GM08714 (cell line): ENCODE measurements around the gene PRR5.

Experiments used
- H3K4me3 ChIP-seq: fragments of 200-500 bp; sonication (Bioruptor generic); 2 replicates; pipeline ENCODE4 v1.5.1; 2014; ENCODE audit warnings: mild to moderate bottlenecking, low read length, inconsistent platforms
- ZNF274 ChIP-seq: IDR thresholded peaks from 2 replicates; pipeline ENCODE4 v1.6.1; 2012; ENCODE audit warnings: mild to moderate bottlenecking, low read depth, low read length

PRR5 gene

DNA sequence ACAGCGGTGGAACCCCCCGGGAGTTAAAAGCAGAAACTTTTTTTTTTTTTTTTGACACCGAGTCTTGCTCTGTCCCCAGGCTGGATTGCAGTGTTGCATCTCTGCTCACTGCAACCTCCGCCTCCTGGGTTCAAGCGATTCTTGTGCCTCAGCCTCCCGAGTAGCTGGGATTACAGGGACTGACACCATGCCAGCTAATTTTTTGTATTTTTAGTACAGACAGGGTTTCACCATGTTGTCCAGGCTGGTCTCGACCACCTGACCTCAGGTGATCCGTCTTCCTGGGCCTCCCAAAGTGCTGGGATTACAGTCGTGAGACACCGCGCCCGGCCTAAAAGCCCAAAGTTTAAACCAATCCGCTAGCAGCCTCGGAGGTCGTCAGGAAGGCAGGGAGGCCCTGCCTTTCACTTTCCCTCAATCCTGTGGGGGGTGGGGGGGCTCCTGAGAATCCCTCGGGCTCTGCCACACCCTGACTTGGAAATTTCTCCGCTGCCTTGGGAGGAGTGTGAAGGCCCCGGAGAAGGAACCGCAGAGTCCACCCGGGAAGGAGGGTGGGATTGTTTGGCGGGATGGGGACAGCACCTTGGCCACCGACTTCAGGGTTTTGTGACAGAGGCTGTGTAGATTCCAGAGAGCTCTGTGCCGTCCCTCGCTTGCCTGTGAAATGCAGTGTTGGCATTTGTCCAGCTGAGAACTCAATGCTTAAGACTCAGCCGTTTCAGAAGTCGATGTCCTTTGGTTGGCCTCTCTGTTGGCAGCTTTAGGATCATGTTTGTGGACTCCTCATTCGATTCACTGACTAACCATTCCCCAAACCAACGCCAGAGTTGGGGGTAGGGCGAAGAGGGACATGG lies 51.4 kb downstream of the PRR5 start:
- no peak overlapping the region for H3K4me3 ChIP-seq
- TF ChIP-seq ZNF274: no peak

DNA sequence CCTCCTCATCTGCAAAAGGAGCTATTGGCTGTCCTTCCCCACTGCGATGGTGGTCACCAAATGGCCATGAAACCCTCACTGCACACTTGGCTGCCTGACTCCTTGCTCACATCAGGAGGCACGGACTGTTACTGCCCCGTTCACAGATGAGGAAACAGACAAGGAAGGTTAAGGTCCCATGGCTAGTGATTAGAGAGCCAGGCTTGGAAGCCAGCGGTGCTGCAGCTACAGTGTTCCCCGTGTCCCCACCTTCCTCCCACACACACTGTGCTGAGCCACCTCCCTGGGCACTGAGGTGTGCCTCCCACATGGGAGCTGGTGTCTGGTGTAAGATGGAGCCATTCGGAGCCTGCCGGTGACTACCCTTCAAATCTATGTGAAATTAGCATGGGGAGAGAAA lies 53.0 kb downstream of the PRR5 start:
- no peak for TF ChIP-seq ZNF274
- no peak overlapping the region for H3K4me3 ChIP-seq

DNA sequence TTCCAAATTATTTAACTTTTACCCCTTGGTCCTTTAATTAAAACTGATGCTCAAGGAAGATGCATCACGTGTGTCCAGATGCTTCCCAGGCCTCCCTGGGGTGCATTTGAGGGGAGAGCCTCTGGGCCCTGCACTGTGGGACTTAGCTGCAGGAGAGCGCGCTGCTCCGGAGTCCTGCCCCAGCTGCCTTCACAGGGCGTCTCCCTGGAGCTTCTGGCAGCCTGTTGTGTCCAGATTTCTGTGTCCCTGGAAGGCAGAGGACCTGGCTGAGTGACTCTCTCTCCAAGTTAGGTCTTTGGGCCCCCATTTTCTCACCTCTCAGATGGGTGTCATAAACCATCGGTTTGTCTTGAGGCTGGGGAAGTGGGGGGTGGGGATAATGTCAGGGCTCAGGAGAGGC lies 53.4 kb downstream of the PRR5 start:
- no peak overlapping the region for H3K4me3 ChIP-seq
- no peak for TF ChIP-seq ZNF274

DNA sequence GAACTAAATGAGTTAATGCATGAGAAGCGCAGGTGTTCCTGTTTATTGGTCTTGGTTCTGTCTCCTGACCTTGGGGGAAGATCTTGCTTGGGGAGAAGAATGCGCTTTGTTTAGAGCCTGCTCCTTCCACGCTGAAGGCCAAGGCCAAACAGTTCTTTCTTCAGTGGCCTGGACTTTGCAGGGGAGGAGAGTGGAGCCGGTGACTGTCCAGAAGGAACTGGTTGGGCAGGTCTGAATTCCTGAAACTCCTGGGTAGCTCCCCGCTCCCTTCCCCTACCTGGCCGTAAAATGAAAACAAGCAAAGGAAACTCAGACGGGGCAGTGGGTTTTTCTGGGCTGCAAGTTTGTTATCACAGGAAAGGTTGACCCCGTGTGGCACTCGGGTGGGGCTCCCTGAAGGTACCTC lies 54.0 kb downstream of the PRR5 start:
- TF ChIP-seq ZNF274: no peak

DNA sequence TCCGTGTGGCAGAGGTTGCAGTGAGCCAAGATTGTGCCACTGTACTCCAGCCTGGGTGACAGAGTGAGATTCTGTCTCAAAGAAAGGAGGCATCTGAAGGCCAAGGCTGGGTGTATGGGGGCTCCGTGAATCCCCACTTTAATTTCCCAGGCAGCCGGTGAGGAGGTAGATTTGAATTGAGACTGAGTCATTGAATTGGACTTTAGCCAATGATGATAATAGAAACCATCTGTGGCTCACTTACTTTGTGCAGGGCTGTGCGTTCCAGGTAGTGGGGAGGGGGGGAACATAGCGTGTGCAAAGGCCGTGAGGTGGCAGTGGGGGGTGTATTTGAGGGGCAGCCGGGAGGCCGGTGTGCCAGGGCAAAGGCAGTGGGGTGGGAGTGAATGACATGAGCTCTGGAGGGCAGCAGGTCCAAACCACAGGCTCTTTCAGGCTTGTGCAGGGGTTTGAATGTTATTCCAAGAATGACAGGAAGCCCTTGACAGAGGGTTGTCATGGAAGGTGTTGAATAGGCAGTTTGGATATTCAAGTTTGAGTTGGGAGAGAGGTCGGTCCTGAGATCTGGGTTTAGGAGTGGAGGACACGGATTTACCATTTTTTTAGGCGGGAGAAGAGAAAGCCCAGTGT lies 56.5 kb downstream of the PRR5 start:
- H3K4me3 ChIP-seq: no peak overlapping the region
- TF ChIP-seq ZNF274: no peak

More for the DNA sequence above, 54.0 kb downstream of the PRR5 start:
- no peak overlapping the region for H3K4me3 ChIP-seq

DNA sequence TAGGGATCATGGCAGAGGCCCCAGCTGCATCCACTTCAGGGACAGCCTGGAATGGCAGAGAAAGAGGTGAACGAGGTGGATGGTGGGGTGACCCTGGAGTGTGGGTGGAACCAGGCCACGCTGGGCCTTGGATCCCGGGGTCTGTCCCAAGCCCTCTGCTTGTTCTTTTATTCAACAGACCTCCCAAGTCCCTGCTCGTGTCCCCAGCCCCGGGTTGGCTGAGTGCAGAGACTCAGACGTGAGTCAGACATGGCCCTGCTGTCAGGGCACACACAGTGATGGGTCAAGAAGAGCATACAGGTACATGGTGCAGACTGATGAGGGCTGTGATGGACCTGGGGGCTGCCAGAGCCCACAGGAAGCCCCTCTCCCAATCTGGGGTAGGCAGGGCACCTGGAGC lies 57.0 kb downstream of the PRR5 start:
- TF ChIP-seq ZNF274: no peak
- H3K4me3 ChIP-seq: no peak overlapping the region

DNA sequence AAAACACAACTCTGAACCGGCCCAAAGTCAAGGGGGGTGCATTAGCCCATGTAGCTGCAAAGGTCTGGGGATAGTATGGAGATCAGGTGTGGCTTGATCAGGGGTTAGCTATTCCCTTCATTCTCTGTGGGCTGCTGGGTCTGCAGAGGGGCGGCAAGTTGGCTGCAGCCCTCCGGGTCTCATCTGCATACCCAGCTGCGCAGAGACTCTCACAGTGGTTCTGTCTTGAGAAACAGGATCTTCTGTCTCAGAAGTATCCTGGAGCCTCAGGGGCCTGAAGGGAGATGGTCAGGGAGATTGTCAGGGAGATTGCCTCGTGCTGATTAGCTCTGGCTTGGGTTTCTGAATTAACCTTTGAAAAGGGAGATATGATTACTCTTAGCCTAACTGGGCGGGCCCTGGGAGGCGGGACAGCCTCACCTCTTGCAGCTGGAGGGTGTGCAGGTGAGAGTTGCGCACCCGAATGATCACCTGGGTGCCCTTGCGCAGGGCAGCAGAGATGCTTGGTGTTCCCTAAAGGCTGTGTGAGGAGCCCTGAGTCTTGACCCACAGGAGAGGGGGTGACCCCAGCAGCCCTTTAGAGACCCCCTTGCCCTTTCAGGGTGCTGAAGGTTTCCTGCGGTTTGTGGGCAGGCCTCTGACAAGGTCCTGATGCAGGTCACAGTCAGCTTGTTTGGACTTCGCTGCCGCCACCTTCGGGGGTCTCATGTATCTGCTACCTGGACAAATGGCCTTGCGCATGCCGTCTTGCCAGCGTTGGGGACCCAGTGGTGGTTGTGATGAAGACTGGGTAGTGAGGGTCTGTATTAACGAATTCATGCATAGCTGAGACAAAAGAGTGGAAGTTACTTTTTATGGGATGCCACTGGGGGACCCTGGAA lies 57.7 kb downstream of the PRR5 start:
- no peak overlapping the region for H3K4me3 ChIP-seq
- TF ChIP-seq ZNF274: no peak

DNA sequence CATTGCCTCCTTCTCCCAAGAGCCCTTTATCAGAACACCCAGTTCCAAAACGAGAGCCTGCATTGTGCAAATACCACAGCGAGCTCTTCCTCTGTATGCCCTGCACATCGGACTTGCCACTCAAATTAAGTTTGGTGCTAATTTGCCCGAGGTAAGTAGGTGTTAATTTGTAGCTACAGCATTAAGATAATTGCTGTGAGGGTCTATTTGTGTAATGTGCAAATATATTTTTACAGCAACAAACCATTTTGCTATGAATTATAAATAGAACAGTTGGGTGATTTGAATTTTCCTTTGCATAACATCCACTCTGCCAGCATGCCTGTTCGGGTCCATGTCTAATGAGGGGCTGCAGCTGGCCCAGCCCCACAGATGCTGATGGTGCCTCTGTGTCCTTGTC lies 58.5 kb downstream of the PRR5 start:
- TF ChIP-seq ZNF274: no peak
- no peak overlapping the region for H3K4me3 ChIP-seq

DNA sequence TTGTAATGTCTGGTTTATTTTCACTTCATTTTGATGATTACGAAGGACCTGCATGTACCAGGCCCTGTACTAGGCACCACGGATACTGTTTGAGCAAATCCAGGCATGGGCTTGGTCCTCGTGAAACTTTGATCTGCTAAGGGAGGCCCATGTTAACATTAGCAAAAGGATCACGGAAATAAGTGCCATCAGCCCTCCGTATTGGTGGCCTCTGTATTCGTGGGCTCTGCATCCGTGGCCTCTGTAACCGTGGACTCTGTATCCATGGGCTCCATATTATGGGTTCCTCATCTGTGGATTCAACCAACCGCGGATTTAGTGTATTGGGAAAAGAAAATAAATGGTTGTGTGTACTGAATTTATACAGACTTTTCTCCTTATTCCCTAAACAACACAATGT lies 59.0 kb downstream of the PRR5 start:
- no peak for TF ChIP-seq ZNF274
- H3K4me3 ChIP-seq: no peak overlapping the region

DNA sequence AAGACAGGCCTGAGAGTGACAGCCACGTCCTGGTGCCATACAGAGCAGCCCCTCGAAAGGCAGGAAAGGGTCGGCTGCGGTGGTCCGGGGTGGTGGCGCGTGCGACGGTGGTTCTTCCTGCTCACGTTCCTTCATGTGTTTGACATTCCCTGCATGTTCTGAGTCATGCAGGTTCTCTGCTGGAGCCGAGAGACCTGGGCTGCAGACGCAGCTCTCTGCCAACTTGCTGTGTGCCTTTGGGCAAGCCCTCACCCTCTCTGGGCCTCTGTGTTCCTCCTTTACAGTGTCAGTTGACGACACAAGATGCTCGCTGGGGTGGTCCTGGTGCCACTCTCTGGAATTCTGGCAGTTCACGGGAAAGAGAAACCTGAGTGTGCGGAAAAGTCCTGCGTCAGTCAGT lies 62.4 kb downstream of the PRR5 start:
- no peak overlapping the region for H3K4me3 ChIP-seq
- TF ChIP-seq ZNF274: no peak

DNA sequence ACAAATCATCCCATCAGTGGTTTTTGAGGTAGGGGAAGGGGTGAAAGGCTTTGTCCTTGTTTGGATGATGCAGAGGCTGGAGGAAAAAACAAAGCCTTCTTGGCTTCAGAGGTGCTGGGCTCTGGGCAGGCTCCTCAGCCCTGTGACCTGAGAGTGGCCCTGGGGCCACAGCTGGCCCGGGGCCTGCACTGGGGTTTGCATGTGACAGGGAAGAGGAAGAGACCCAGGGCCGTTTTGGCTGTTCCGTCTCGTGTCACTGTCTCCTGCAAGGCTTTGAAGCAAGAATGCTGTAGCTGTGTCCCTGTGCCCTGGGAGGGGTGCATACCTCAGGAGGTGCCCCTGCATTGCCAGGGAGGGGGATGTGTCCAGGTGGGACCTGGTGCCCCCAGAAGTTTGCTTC lies 63.0 kb downstream of the PRR5 start:
- TF ChIP-seq ZNF274: no peak
- H3K4me3 ChIP-seq: no peak overlapping the region

DNA sequence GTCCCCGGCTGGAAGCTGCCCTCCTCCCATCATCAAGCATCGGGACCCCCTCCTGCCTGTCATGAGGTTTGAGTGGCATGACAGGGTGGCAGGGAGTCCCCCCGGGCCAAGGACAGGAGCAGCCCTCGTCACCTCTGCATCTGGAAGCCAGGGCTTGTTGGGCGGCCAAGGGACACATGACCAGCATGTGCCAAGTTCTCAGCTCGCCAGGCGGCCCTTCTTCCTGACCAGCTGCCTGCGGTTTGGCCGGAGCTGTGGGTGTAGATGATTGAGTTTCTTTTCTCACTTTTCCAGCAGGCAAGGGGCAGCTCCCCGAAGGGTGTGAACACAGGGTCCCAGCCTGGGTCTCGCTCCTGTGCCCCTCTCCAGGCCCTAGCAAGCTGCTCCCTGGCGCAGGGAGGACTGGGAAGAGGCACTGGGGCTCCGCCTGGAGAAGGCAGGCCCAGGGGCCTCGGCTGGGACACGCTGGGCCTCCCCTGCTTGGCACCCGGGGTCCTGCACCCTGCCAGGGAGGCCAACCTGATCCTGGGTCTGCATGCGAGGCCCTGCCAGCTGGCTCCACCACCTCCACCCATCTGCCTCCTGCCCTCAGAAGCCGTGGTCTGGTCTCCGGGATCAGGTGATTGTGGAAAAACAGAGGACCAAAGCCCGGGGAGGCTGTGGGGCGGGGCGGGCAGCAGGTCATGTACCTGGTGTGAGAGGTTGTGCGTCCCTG lies 63.7 kb downstream of the PRR5 start:
- no peak for TF ChIP-seq ZNF274
- no peak overlapping the region for H3K4me3 ChIP-seq

DNA sequence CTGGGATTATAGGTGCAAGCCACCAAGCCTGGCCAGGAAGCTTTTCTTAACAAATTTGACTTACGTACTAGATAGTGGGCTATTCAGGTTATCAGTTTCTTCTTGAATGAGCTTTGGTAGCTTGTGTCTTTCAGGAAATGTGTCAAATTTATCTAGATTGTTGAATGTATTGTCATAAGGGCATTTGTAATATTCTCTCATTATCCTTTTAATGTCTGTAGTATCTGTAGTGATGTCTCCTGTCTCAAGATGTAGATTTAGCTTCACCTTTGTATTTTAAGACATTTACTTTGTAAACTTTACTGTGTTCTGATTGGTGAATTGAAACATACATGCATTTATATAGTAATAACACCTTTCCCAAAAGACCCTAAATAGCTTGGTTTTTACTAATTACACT lies 71.1 kb downstream of the PRR5 start:
- no peak overlapping the region for H3K4me3 ChIP-seq
- TF ChIP-seq ZNF274: no peak

DNA sequence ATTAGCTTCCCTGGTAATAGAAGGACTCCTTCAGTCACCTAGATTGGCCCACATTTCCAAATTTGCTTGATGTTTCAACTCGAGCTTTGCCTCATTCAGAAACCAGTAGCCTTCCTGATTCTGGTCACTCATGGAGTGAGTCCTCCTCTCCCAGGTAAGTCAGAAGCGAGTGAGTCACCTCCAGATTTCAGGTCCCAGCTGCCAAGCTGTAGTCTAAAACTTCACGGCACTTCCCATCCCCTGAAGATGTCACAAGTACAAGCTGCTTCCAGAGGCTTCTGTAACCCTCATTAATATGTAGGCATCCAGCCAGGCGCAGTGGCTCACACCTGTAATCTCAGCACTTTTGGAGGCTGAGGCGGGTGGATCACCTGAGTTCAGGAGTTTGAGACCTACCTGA lies 73.9 kb downstream of the PRR5 start:
- no peak for TF ChIP-seq ZNF274
- H3K4me3 ChIP-seq: no peak overlapping the region
